GM21526 (cell line): ENCODE data around the gene NUDT16L1.

Experiments used
- ATAC-seq: cut with Tn5 transposase; IDR thresholded peaks from one replicate; pipeline ENCODE4 v1.9.1; 2021; ENCODE audit warnings: moderate library complexity; ENCODE audit not compliant: unreplicated experiment, low FRiP score

NUDT16L1 gene

GRCh38 chr16:4682084-4682591 lies 11.2 kb upstream of the NUDT16L1 start:
- ATAC-seq, result no peak

DNA sequence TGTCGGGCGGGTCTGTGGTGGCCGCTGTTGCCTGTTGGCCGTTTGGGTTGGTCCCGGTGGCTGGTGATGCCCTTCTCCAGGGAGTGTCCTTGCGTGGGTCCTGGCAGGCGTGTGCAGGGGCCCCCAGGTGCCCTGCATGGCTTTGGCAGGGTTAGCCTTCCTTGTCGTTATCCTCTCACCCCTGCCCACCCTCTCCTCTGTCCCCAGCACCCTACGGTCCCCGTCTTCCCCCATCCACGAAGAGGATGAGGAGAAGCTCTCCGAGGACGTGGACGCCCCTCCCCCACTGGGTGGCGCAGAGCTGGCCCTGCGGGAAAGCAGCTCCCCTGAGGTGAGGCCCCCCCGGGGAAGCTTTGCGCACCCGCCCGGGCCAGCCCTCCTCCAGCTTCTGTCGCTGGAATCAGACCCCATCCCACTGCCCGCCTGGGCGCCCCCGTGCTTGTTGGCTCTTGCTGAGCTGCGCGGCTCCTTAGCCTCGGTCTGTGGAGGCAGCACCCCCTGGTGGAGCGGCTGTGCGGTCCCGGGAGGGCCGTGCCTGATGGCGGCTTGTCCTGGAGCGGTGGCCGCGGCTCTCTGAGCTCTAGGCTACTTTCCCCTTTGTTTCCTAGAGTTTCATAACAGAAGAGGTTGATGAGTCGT lies 10.6 kb upstream of the NUDT16L1 start:
- no peak for ATAC-seq

DNA sequence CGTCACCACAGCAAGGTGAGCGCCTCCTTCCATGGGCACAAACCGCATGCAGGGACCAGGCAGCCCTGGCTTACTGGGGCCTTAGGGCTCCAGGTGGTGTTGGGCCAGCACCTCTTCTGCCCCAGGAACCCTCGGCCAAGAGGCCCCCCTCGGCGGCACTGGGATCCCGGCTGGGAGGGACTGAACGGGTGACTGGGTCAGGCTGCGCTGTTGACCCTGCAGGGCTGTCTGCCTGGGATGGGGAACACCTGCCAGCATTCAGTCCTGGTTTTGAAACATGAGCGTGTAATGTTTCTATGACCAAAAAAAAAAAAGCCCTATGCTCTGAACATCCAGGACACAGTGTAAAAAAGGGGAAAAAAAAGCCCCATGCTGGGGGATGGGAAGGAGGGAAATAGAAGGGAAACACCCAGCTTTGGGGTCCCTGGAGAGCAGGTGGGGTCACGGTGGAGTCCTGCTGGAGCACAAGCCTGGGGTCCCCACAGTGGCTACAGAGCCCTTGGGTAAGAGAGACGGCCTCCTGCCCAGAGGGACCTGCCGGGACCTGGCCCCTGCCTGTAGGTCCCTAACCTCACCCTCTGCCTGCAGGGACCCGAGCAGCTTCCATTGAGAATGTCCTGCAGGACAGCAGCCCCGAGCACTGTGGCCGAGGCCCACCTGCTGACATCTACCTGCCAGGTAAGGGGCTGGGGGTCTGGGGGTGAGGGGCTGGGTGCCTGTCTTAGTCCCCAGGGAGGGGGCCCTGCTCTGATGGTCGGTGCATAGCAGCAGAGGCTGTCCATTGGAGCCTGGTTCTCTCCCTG lies 9.9 kb upstream of the NUDT16L1 start:
- ATAC-seq, result no peak

DNA sequence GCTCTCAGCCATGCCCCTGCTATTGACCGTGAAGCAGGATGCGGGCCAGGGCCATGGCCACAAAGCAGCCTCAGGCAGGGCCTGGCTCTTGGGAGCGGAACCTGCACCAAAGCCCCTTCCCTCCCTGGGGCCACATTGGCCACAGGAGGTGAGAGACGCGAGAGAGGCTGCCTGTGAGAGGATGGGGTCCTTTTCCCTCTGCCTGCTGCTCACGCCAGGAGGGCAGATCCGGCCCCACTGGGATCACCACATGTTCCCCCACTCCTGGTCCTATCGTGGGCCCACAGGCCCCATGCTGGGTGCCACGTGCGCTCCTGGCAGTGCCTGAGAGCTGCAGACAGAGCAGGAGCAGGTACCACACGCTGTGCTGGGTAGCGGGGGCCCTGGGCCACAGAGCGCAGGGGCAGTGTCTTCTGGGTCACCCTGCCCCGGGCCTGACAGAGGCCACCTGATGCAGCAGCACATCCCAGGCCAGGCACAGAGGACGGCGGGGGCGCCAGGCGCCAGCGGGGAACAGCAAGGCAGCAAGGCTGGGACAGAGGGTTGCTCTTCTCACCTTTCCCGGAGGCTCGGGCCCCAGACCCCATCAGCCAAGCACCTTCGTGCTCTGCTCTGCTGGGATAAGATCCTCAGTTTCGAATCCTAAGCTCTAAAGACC lies 9.2 kb upstream of the NUDT16L1 start:
- ATAC-seq, result no peak

GRCh38 chr16:4684763-4685162 lies 8.6 kb upstream of the NUDT16L1 start:
- no peak for ATAC-seq

DNA sequence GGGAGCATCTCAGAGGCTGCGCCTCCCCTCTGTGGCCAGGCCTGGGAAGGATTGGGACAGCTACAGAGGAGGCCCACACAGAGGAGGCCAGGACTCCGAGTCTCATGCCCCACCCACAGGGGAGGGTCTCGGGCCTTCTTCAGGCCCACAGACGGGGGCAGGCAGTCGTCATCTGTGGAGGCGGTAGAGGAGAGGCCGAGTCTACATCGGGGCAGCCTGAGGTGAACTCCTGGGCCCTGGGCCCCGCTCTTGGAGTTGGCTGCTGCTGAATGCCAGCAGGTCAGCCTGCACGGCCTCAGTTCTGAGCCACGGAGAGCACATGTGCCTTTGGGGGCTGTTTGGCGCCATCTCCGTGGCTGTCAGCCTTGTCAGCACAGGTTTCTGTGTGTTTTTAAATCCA lies 8.1 kb upstream of the NUDT16L1 start:
- no peak for ATAC-seq

DNA sequence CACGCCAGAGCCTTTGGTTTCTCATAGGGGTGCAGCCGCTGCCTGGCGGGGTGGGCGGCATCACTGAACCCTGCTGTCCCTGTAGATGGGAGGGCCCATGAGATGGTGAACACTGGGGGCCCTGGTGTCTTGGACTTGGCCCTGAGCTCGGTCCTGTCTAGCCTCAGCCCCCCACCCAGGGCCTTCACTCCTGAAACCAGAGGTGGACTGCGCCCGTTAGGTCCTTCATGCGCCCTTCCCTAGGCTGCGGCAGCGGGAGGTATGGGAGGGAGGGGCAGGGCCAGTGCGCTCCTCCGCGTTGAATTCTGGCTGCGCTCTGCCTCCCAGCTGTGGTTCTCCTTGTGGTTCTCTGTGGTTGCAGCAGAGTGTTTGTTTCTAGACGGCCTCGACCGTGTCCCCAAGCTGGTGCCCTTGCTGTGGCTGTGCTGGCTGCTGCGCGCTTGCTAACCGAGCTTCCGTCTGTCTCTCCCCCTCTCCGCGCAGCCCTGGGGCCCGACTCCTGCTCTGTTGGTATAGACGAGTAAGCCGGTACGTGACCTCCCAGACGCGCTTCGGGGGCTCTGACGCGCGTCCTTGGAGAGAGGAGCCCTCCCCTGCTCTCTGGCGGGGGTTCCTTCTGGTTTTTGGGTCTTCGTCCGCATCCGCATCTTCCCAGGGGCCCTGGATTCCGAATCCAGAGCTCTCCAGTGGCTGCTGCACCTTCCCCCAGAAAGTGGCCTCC lies 7.4 kb upstream of the NUDT16L1 start:
- ATAC-seq, result no peak

- no peak for ATAC-seq
These were observed 6.7 kb upstream of the NUDT16L1 start for GRCh38 chr16:4686497-4687210.

DNA sequence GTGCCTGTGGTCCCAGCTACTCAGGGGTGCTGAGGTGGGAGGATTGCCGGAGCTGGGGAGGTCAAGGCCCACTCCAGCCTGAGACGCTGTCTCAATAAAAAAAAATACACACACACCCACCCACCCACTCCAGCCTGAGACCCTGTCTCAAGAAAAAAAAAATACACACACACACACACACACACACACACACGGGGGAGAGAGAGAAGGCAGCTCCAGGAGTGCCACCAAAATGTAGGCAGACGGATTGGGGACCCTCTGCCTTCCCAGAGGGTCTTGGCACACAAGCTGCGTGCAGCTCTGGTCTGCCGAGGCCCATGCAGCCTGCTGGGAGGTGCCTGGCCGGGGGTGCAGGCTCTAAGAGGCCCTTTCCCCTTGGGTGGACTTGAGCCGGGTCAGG lies 5.9 kb upstream of the NUDT16L1 start:
- no peak for ATAC-seq

- ATAC-seq, result no peak
These were observed 5.3 kb upstream of the NUDT16L1 start for GRCh38 chr16:4687946-4688673.

DNA sequence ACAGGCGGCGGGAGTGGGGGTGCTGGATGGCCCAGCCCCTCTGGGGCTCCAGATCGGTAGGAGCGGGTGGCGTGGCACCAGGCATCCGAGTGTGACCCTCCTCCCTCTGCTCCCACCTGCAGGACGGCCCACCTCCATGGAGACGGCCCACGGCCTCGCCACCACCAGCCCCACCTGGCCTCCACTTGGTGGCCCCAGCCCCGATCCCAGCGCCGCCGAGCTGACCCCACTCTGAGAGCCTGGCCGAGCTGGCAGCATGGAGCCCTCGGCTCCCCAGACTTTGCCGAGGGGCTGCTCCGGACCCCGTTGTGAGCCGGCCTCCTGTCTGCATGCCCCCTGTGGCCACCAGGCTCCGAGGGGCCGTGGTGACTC lies 4.7 kb upstream of the NUDT16L1 start:
- ATAC-seq, result no peak

DNA sequence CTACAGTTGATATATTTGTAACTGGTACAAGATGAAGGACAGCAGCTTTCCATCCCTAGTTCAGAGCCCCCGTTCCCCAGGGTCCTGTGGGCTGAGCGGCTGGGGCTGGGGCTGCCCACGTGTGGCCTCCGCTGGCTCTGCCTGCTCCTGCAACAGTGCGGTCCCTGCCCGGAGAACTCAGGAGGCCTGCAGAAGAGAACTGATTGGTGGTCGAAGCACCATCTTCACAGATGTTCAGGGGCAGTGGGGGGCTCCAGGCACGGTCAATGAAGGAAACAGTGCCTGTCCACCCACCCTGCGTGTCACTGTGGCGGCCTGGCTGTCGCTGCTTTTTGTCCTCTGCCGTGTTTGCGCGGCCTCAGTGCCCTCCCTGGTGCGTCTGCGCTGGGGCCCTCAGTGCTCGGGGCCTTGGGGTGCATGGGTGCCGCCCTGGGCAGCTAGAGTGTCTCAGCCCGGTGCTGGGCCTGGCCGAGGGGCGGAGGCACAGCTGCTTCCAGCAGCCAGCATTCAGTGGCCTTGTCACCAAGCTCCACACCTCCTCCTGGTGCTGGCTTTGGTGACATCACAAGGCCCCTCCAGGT lies 4.2 kb upstream of the NUDT16L1 start:
- no peak for ATAC-seq

DNA sequence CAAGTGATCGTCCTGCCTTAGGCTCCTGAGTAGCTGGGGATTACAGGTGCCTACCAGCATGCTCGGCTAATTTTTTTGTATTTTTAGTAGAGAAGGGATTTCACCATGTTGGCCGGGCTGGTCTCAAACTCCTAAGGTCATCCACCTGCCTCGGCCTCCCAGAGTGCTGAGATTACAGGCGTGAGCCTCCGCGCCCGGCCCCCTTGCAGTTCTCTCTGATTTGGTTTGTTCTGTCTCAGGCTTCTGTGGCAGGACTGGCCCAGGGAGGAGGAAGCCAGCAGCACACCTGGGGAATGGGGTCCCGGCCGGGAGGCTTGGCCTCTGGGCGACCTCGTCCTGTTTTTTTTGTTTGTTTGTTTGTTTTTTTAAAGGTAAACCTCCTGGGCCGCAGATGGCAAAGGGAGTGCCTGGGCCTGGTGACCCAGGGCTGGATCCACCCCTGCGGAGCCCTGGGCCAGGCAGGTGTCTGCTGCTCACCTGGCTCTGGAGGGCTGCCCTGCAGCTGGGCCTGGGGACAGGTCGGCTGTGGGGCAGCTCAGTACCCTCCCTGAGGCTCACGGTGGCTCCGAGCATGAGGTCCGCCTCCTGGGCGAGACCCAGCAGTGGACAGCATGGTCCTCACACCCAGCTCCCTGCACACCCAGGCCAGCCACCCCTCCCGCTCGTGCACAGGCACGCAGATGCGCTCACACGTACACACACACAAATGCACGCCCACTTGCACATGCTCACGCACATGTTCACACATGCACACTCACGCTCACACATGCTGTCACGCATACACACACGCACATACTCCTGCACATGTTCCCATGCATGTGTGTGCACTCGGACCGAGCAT lies 3.3 kb upstream of the NUDT16L1 start:
- ATAC-seq, result no peak

GRCh38 chr16:4690946-4691665 lies 2.3 kb upstream of the NUDT16L1 start:
- ATAC-seq, result no peak

- no peak for ATAC-seq
These were observed 1.5 kb upstream of the NUDT16L1 start for GRCh38 chr16:4691666-4692412.

DNA sequence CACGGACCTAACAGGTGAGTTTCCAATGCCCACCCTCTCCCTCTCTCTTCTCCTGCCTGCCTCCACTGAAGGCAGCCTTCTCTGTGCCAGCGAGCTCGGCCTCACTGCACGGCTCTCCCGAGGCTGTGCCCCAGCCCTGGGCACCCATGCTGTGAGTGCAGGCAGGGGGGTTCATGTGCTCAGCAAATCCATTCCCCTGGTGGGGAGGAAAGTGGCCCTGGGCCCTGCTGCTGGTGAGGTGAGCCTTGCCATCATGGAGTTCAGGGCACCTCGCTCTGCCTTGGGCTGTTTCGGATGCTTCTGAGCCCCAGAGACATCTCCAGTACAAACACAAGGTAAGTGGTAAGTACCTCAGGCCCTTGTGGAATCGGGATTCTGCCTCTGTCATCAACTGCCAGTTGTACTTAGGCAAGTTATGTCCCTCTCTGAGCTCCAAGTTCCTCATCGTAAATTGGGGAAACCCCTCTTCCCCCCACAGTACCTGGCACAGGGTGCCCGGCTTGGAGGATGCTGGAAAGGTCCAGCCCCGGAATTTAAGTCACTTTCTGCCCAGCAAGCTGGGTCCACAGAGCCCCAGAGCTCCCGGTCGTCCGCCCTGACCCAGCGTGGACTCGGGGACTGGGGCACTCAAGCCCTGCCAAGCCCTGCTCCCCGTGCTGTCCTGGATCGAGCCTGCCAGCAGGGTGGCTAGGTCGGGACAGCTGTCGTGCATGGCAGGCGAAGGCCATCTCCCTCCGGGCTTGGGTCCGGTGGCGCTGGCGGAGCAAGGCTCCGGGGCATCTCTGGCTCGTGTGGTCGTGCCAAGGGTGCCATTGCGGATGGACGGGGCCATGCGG lies 684 bp upstream of the NUDT16L1 start:
- ATAC-seq, result no peak
